ENCODE data around the gene FKBP1A. TPM values are rescaled to one million over a fixed set of nuclear protein-coding genes. Genes with fewer than 3 reads are reported as not detected.

FKBP1A gene
- total and polyA plus RNA-seq, 2 of the 4 experiments (the other 2 are of a cell fraction), result 120 to 528 TPM

DNA sequence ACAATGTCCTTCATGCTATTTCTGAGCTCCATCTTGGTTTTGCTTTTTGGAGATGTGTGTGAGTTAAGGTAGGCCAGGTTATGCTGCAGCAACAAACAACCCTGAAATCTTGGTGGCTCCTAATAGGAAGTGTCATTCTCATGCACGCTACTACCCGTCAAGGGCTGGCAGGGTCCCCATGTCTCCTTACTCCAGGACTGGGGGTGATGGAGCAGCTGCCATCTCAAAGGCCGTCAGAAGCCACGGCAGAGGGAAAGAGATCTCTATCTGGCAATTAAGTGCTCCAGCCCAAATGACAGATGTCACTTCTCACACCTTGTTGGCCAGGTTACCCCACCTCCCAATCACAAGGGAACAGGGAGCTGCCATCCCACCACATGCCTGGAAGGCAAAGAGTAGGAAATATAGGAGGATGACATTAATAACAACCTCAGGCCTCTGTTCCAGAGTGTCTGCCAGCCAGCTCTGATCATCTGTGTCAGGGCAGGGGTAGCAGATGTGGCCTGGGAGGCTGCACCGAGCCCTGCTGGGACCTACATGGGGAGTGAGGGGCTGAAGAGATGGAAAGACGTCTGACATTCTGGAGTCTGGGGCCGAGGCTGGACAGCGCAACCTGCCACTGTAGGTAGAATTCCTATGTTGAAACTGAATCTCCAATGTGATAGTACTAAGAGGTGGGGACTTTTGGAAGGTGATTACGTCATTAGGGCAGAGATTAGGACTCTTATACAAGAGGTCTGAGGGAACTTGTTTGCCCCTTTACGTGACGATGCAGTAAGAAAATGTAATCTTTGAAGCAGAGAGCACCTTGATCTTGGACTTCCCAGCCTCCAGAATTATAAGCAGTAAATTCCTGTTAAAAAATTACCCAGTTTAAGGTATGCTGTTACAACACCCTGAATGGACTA, 59.1 kb downstream of the FKBP1A start:
- Histone ChIP-seq H3K56ac (ENCODE audit: extremely low read depth, insufficient read depth, low read length) (no peak overlapping the region), H2AK9ac (replicated peaks; ENCODE audit: low read depth, low read length, poor library complexity) (no peak overlapping the region), H3K9ac (ENCODE audit: low read depth, low read length) (no peak overlapping the region), H2BK5ac (ENCODE audit: low read depth, low read length, poor library complexity, severe bottlenecking) (no peak overlapping the region), H3K4me1 (ENCODE audit: control insufficient read depth, insufficient read depth, low read length) (peaks cover 9% of the 10 kb centered on the region), H4K91ac (ENCODE audit: insufficient read depth, low read depth, low read length) (no peak overlapping the region), H3K18ac (ENCODE audit: low read depth, low read length) (no peak overlapping the region), H3K4me2 (ENCODE audit: low read depth, low read length) (no peak overlapping the region), H4K5ac (ENCODE audit: low read depth, low read length) (no peak overlapping the region), H3K27me3 (ENCODE audit: control insufficient read depth, insufficient read depth, low read length) (no peaks in the 10 kb centered on the region), H2BK120ac (ENCODE audit: low read depth, low read length) (no peak overlapping the region), H3K9me3 (ENCODE audit: control insufficient read depth, insufficient read depth, low read length) (no peaks in the 10 kb centered on the region), H2BK20ac (ENCODE audit: low read depth, low read length) (no peak overlapping the region), H3K23ac (ENCODE audit: low read depth, low read length) (no peak overlapping the region), H2AK5ac (ENCODE audit: low read depth, low read length) (0 out of 2 replicates have a peak overlapping the region, but pooled peaks have one; percentile 3), H3K4ac (ENCODE audit: low read depth, low read length) (no peak overlapping the region), H2BK15ac (ENCODE audit: low read depth, low read length) (no peak overlapping the region), H3K79me1 (ENCODE audit: low read depth in 1 of 2, low read length in 2 of 2) (peaks cover 49 to 89% of the 10 kb centered on the region in 2 experiments), H4K8ac (ENCODE audit: low read depth in 2 of 2, low read length in 2 of 2) (no peak overlapping the region), H3K36me3 (ENCODE audit: control insufficient read depth, insufficient read depth, low read length) (peaks cover 9% of the 10 kb centered on the region; the same call in 1 of the 2 replicates), H3K4me3 (ENCODE audit: insufficient read depth, low read depth, low read length) (no peak overlapping the region), H2AFZ (replicated peaks; ENCODE audit: low read length, poor library complexity) (no peak overlapping the region), H4K20me1 (ENCODE audit: insufficient read depth, low read length) (peaks cover 11% of the 10 kb centered on the region), H3K27ac (ENCODE audit: insufficient read depth, low read length) (no peak overlapping the region), H3K9me1 (ENCODE audit: insufficient read depth, low read length) (peaks cover 38% of the 10 kb centered on the region), H3K14ac (replicated peaks; ENCODE audit: low read depth, low read length) (no peak overlapping the region)
- ATAC-seq (ENCODE audit: low read depth) (no peak), DNase-seq (no peak)
- intact Hi-C loops (cut with micrococcal nuclease), result no loop called here
- WGBS, 2 experiments (ENCODE audit: extremely low coverage in 2 of 2, insufficient read length in 1 of 2), result 91% methylated on average over 7 of the region's 11 CpGs; no CpG with 5 or more reads in 1 of the 2 experiments
- TF ChIP-seq NFE2L2 (IDR thresholded peaks at IDR 0.05; ENCODE audit: low read depth, low read length) (no peak), POLR2A (IDR thresholded peaks at IDR 0.05; ENCODE audit: low read depth, low read length) (no peak), BHLHE40 (IDR thresholded peaks at IDR 0.05; ENCODE audit: low read depth, low read length) (no peak), CHD1 (IDR thresholded peaks at IDR 0.05; ENCODE audit: low read depth, low read length) (no peak), CEBPB (IDR thresholded peaks at IDR 0.05; ENCODE audit: low read depth, low read length) (no peak)
- TF ChIP-seq, protein P1, sequence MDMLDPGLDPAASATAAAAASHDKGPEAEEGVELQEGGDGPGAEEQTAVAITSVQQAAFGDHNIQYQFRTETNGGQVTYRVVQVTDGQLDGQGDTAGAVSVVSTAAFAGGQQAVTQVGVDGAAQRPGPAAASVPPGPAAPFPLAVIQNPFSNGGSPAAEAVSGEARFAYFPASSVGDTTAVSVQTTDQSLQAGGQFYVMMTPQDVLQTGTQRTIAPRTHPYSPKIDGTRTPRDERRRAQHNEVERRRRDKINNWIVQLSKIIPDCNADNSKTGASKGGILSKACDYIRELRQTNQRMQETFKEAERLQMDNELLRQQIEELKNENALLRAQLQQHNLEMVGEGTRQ (IDR thresholded peaks at IDR 0.05; ENCODE audit: low read depth, low read length), result no peak
- TF ChIP-seq, protein P2, sequence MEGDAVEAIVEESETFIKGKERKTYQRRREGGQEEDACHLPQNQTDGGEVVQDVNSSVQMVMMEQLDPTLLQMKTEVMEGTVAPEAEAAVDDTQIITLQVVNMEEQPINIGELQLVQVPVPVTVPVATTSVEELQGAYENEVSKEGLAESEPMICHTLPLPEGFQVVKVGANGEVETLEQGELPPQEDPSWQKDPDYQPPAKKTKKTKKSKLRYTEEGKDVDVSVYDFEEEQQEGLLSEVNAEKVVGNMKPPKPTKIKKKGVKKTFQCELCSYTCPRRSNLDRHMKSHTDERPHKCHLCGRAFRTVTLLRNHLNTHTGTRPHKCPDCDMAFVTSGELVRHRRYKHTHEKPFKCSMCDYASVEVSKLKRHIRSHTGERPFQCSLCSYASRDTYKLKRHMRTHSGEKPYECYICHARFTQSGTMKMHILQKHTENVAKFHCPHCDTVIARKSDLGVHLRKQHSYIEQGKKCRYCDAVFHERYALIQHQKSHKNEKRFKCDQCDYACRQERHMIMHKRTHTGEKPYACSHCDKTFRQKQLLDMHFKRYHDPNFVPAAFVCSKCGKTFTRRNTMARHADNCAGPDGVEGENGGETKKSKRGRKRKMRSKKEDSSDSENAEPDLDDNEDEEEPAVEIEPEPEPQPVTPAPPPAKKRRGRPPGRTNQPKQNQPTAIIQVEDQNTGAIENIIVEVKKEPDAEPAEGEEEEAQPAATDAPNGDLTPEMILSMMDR (conservative IDR thresholded peaks at IDR 0.05; ENCODE audit: low read depth, low read length), result no peak
- BruUV-seq (replicated peaks), result no TSS peak
- dilution Hi-C loops (cut with HindIII; ENCODE audit: low sequenced_read_pairs, unreplicated experiment), result no loop called here
- in situ Hi-C loops (cut with MboI; ENCODE audit: low sequenced_read_pairs), result loop anchor here (25.0 kb wide), 1 partner anchor 504 kb away; no protein-coding TSS in a partner anchor
- CTCF ChIA-PET, result no interaction called here
- POLR2A ChIA-PET (ENCODE audit: unreplicated experiment), result no interaction called here
